ENCODE measurements around the gene LIM2.

DNA sequence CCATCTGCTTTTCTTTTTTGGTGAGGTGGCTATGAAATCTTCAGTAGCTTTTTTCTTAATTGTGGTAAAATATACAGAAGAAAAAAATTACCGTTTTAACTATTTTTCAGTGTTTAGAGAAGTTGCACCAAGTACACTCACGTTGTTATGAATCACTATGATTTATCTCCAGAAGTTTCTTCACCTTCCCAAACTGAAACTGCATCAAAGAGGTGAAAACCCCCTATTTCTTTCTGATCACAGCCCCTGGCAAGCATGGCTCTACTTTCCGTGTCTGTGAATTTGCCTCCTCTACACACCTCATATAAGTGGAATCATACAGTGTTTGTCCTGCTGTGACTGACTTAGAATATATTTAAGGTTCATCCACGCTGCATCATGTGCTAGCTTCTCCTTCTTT, 45.3 kb upstream of the LIM2 start:
- TF ChIP-seq POLR2A (IDR thresholded peaks at IDR 0.05) = no peak
- TF ChIP-seq, protein P1, sequence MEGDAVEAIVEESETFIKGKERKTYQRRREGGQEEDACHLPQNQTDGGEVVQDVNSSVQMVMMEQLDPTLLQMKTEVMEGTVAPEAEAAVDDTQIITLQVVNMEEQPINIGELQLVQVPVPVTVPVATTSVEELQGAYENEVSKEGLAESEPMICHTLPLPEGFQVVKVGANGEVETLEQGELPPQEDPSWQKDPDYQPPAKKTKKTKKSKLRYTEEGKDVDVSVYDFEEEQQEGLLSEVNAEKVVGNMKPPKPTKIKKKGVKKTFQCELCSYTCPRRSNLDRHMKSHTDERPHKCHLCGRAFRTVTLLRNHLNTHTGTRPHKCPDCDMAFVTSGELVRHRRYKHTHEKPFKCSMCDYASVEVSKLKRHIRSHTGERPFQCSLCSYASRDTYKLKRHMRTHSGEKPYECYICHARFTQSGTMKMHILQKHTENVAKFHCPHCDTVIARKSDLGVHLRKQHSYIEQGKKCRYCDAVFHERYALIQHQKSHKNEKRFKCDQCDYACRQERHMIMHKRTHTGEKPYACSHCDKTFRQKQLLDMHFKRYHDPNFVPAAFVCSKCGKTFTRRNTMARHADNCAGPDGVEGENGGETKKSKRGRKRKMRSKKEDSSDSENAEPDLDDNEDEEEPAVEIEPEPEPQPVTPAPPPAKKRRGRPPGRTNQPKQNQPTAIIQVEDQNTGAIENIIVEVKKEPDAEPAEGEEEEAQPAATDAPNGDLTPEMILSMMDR (IDR thresholded peaks at IDR 0.05) = no peak
- TF ChIP-seq POLR2AphosphoS5 (IDR thresholded peaks at IDR 0.05) = no peak
